Testis (tissue), 3 donors: ENCODE data around the gene IP6K1. TPM values are rescaled to one million over a fixed set of nuclear protein-coding genes. Genes with fewer than 3 reads are reported as not detected.

Source experiments
- DNase-seq: peaks from one replicate; pipeline ENCODE4 v3.0.0-alpha.2; 2019
- H3K27ac ChIP-seq, 2 donors: fragments of 200-600 bp; sonication (generic); one replicate each; pipeline ENCODE4 v1.5.1; 2019
- H3K27me3 ChIP-seq: fragments of 200-600 bp; sonication (generic); one replicate; pipeline ENCODE4 v1.5.1; 2019
- H3K36me3 ChIP-seq: fragments of 200-600 bp; sonication (generic); one replicate; pipeline ENCODE4 v1.5.1; 2017; ENCODE audit warnings: low read depth; ENCODE audit errors: missing control alignments
- H3K4me1 ChIP-seq: fragments of 200-600 bp; sonication (generic); one replicate; pipeline ENCODE4 v1.5.1; 2019
- H3K4me3 ChIP-seq, 2 donors: fragments of 200-600 bp; sonication (generic); one replicate each; pipeline ENCODE4 v1.5.1; 2017 to 2019
- H3K9me3 ChIP-seq: fragments of 200-600 bp; sonication (generic); one replicate; pipeline ENCODE4 v1.5.1; 2017
- POLR2A ChIP-seq: fragments of 450-650 bp; IDR thresholded peaks from one replicate; pipeline ENCODE4 v1.6.1; 2017; ENCODE audit warnings: antibody characterized with exemption, mild to moderate bottlenecking, moderate library complexity
- WGBS, 2 donors: methylation state at CpG; one replicate each; pipeline ENCODE4 v1.1.5; 2018; 5-methylcytosine and 5-hydroxymethylcytosine counted together
- intact Hi-C: fragments of 100-400 bp; cut with DNase I; formaldehyde crosslinking; loops from one replicate; pipeline ENCODE4 v1.15.1; 2023; ENCODE audit warnings: low total_unique reads
- polyA plus RNA-seq: library from polyadenylated mRNA; stranded (reverse); fragments of 350-450 nt; fragmentation: Illumina TruSeq; extraction: RNeasy Lipid Tissue Mini Kit (QIAGEN cat#74804); gene quantifications from one replicate; pipeline ENCODE4 v1.2.3, GENCODE V29; 2014; ENCODE audit warnings: low read depth, low replicate concordance; ENCODE audit not compliant: insufficient read depth
- total RNA-seq, 2 donors: library from RNA; depleted of rRNA; stranded (reverse); fragments of >200 nt; gene quantifications; one replicate each; pipeline ENCODE4 v1.2.3, GENCODE V29; 2016
- TF ChIP-seq, protein P1 (sequence below), 3 experiments: fragments of 450-650 bp in 2 of 3; fragments of 200-600 bp in 1 of 3; sonication (generic) in 1 of 3; IDR thresholded peaks; one replicate each; pipeline ENCODE4 v1.5.1; 2016 to 2019; ENCODE audit warnings: antibody characterized with exemption in 3 of 3, mild to moderate bottlenecking in 2 of 3, moderate library complexity in 1 of 3

IP6K1 gene
- total and polyA plus RNA-seq, 3 donors from 2014 or later: 96.0 to 134 (median 97.4) TPM

DNA sequence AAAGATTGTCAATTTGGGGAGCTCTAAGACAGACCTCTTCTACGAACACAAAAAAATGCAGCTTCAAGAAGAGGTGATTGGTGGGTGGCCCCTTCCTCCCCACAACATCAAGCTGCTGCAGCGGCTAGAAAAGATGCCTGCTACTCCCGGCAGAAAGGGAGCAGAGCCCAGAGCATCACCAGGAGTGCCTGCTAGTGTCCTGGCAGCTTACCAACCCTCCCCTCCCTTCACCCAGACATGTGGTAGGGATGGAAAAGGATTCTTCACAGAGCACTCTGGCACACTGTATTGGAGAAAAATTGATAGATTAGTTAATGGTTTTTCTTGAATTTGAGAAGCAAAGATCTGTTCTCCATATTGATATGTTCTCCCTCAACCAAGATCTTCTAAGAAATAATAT, 10.8 kb downstream of the IP6K1 start:
- WGBS, 2 donors: 25 to 37% methylated on average over 2 to 3 of the region's 3 CpGs
- H3K27ac ChIP-seq: peak overlapping the region; percentile 21 to 55
- no peak overlapping the region for H3K4me3 ChIP-seq
- H3K36me3 ChIP-seq: no peaks in the 10 kb centered on the region
- H3K4me1 ChIP-seq: peaks cover 12% of the 10 kb centered on the region
- intact Hi-C loops: no loop called here
- H3K9me3 ChIP-seq: no peaks in the 10 kb centered on the region
- peak; percentile 85 for DNase-seq
- no peak for TF ChIP-seq POLR2A
- H3K27me3 ChIP-seq: no peaks in the 10 kb centered on the region

DNA sequence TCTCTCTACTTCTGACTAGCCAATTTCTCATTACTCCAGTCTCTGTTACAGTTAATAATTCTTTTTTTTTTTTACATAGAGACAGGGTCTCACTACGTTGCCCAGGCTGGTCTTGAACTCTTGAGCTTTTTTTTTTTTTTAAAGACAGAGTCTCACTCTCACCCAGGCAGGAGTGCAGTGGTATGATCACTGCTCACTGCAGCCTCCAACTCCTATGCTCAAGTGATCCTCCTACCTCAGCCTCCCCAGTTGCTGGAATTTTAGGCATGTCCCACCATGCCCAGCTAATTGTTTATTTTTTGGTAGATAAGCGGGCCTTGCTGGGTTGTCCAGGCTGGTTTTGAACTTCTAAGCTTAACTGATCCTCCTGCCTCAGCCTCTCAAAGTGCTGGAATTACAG, 13.6 kb downstream of the IP6K1 start:
- Histone ChIP-seq H3K36me3 (no peaks in the 10 kb centered on the region), H3K27me3 (no peaks in the 10 kb centered on the region), H3K9me3 (no peaks in the 10 kb centered on the region), H3K4me1 (peaks cover 18% of the 10 kb centered on the region), H3K4me3 (no peak overlapping the region), H3K27ac (peak overlapping the region in 1 of 2 donors; percentile 51)
- intact Hi-C loops: no loop called here
- TF ChIP-seq, protein P1, sequence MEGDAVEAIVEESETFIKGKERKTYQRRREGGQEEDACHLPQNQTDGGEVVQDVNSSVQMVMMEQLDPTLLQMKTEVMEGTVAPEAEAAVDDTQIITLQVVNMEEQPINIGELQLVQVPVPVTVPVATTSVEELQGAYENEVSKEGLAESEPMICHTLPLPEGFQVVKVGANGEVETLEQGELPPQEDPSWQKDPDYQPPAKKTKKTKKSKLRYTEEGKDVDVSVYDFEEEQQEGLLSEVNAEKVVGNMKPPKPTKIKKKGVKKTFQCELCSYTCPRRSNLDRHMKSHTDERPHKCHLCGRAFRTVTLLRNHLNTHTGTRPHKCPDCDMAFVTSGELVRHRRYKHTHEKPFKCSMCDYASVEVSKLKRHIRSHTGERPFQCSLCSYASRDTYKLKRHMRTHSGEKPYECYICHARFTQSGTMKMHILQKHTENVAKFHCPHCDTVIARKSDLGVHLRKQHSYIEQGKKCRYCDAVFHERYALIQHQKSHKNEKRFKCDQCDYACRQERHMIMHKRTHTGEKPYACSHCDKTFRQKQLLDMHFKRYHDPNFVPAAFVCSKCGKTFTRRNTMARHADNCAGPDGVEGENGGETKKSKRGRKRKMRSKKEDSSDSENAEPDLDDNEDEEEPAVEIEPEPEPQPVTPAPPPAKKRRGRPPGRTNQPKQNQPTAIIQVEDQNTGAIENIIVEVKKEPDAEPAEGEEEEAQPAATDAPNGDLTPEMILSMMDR (IDR thresholded peaks at IDR 0.05): no peak
- TF ChIP-seq POLR2A: no peak
- DNase-seq: no peak
- WGBS, 2 donors: 91 to 97% methylated on average over 2 of the region's 2 CpGs

DNA sequence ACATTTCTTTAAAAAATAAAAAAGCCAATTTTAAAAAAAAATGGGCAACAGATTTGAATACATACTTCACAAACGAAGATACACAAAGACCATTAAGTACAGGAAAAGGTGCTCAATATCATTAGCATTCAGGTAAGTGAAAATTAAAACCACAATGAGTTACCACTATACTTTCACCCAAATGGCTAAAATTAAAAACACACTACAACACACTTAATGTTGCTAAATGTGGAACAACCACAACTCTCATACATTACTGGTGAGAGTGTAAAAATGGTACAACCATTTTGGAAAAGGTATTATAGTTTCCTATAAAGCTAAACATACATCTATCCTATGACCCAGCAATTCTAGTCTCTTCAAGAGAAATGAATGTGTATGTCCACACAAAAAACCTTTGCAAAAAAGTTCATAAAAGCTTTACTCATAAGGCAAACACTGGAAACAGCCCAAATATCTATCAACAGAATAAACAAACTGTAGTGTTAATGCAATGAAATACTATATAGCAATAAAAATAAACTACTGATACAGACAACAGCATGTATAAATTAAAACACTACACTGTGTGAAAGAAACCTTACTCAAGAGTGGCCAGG, 14.9 kb downstream of the IP6K1 start:
- DNase-seq: no peak
- Histone ChIP-seq H3K4me3 (no peak overlapping the region), H3K27ac (peak overlapping the region; percentile 51 to 68), H3K27me3 (no peaks in the 10 kb centered on the region), H3K9me3 (no peaks in the 10 kb centered on the region), H3K36me3 (no peaks in the 10 kb centered on the region), H3K4me1 (peaks cover 18% of the 10 kb centered on the region)
- intact Hi-C loops: no loop called here
- no peak for TF ChIP-seq POLR2A
- TF ChIP-seq, protein P1 (IDR thresholded peaks at IDR 0.05): no peak
- 49 to 72% methylated on average over 1 of the region's 1 CpG for WGBS, 2 donors

DNA sequence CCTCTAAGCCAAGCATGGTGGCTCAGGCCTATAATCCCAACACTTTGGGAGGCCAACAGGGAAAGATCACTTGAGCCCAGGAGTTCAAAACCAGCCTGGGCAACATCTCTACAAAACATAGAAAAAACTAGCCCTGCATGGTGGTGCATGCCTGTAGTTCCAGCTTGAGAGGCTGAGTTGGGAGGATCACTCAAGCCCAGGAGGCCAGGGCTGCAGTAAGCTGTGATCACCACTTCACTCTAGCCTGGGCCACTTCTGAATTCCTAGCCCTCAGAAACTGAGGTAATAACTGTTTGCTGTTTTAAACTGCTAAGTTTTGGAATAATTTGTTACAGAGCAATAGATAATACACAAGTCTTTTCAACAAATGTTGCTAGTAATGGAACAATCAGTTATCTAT, 16.4 kb downstream of the IP6K1 start:
- Histone ChIP-seq H3K4me1 (peaks cover 18% of the 10 kb centered on the region), H3K27me3 (no peaks in the 10 kb centered on the region), H3K4me3 (no peak overlapping the region), H3K9me3 (no peaks in the 10 kb centered on the region), H3K27ac (peak overlapping the region; percentile 45 to 68), H3K36me3 (no peaks in the 10 kb centered on the region)
- peak; percentile 24 for DNase-seq
- intact Hi-C loops: no loop called here
- TF ChIP-seq, protein P1 (IDR thresholded peaks at IDR 0.05): no peak
- TF ChIP-seq POLR2A: no peak

DNA sequence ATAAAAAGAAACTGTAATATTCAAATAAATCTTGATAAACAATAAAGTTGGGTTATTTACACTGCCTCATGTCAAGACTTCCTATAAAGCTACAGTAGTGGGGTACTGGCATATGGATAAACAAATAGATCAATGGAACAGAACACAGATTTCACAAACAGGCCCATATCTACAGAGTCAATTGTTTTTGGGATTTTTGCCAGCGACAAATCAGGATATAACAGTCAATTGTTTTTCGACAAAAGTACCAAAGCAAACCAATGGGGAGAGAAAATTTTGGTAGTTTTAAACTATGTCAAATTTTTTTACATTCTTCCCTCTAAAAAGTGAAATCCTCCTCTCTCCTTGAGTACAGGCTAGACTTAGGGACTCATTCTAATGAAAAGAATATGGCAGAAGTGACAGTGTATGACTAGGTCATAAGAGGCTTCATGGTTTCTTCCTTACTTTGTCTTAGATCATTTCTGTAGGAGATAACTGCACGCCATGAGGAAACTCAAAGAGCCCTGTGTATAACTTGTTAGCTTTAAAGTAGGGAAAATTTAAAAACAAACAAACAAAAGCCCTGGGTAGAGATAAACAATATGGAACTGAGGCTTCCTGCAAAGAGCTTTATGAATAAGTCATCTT, 16.9 kb downstream of the IP6K1 start:
- Histone ChIP-seq H3K9me3 (no peaks in the 10 kb centered on the region), H3K27ac (peak overlapping the region; percentile 45 to 68), H3K4me1 (peaks cover 18% of the 10 kb centered on the region), H3K27me3 (no peaks in the 10 kb centered on the region), H3K36me3 (no peaks in the 10 kb centered on the region), H3K4me3 (no peak overlapping the region)
- DNase-seq: no peak
- WGBS, 2 donors: 75% methylated on average over 3 of the region's 3 CpGs
- intact Hi-C loops: no loop called here
- TF ChIP-seq, protein P1 (IDR thresholded peaks at IDR 0.05): no peak
- no peak for TF ChIP-seq POLR2A
